ENCODE data around the gene USP53.
"Not testable (repeated sequence)": the region's sequence is repeated elsewhere in the genome, so short reads cannot be mapped to it uniquely, and the experiment has no call there.

Gene USP53

GRCh38 chr4:119279541-119279940 is 67.0 kb downstream of the USP53 start:
- DNase-seq: not testable (repeated sequence)

- not testable (repeated sequence) for DNase-seq
Measured at GRCh38 chr4:119279945-119280344, 67.4 kb downstream of the USP53 start.

GRCh38 chr4:119281393-119281792 is 68.9 kb downstream of the USP53 start:
- peak in 1 of 5 experiments; percentile 35 for DNase-seq

- peak in 1 of 5 experiments; percentile 45 for DNase-seq
Measured at GRCh38 chr4:119284876-119285780, 72.6 kb downstream of the USP53 start.

- peak in 1 of 5 experiments; percentile 57 for DNase-seq
Measured at GRCh38 chr4:119286377-119287002, 74.0 kb downstream of the USP53 start.

- no peak for DNase-seq
Measured at GRCh38 chr4:119289313-119289712, 76.8 kb downstream of the USP53 start.

- no peak for DNase-seq
Measured at GRCh38 chr4:119290598-119290997, 78.1 kb downstream of the USP53 start.

- no peak for DNase-seq
Measured at GRCh38 chr4:119296356-119296755, 83.8 kb downstream of the USP53 start.

- no peak for DNase-seq
Measured at GRCh38 chr4:119297795-119298194, 85.3 kb downstream of the USP53 start.

GRCh38 chr4:119299260-119299671 is 86.8 kb downstream of the USP53 start:
- peak in 1 of 5 experiments; percentile 24 for DNase-seq

GRCh38 chr4:119299741-119300100 is 87.2 kb downstream of the USP53 start:
- peak in 1 of 5 experiments; percentile 28 for DNase-seq

GRCh38 chr4:119300101-119300978 is 87.8 kb downstream of the USP53 start:
- DNase-seq: peak; percentile 73 to 95 (median 83)

GRCh38 chr4:119302073-119302832 is 89.7 kb downstream of the USP53 start:
- DNase-seq: no peak

- no peak for DNase-seq
Measured at GRCh38 chr4:119303587-119304305, 91.2 kb downstream of the USP53 start.

- DNase-seq: no peak
Measured at GRCh38 chr4:119304431-119304830, 91.9 kb downstream of the USP53 start.

GRCh38 chr4:119307606-119308005 is 95.1 kb downstream of the USP53 start:
- DNase-seq: no peak

GRCh38 chr4:119310826-119311225 is 98.3 kb downstream of the USP53 start:
- DNase-seq: no peak

GRCh38 chr4:119313237-119313636 is 100.7 kb downstream of the USP53 start:
- no peak for DNase-seq

GRCh38 chr4:119314356-119314755 is 101.8 kb downstream of the USP53 start:
- peak in 1 of 5 experiments; percentile 46 for DNase-seq

GRCh38 chr4:119315036-119315435 is 102.5 kb downstream of the USP53 start:
- DNase-seq: no peak

- DNase-seq: no peak
Measured at GRCh38 chr4:119317990-119318389, 105.5 kb downstream of the USP53 start.

All from T-helper 2 cell (primary cell).